H54 (cell line): ENCODE results near the gene DPP10.

Source experiments
- DNase-seq: peaks from one replicate; pipeline ENCODE4 v3.0.0; 2011; ENCODE audit warnings: low spot score, mixed read lengths; ENCODE audit not compliant: insufficient read length
- FAIRE-seq: peaks from 3 replicates; lab custom pipeline; 2011; peaks lifted over from hg19 to GRCh38; lab: Jason Lieb, UNC
- POLR2A ChIP-seq: IDR thresholded peaks from 2 replicates; pipeline ENCODE4 v1.6.1; 2011; ENCODE audit warnings: low read depth, mild to moderate bottlenecking, low read length

Gene DPP10

GRCh38 chr2:115763601-115764000 is 1321.2 kb downstream of the DPP10 start:
- DNase-seq (no peak), FAIRE-seq (no peak)

GRCh38 chr2:115771516-115771915 is 1329.1 kb downstream of the DPP10 start:
- FAIRE-seq, result no peak
- TF ChIP-seq POLR2A, result no peak

More at GRCh38 chr2:115763601-115764000, 1321.2 kb downstream of the DPP10 start:
- no peak for TF ChIP-seq POLR2A

GRCh38 chr2:115774361-115774760 is 1331.9 kb downstream of the DPP10 start:
- no peak for FAIRE-seq
- DNase-seq, result no peak

More at GRCh38 chr2:115771516-115771915, 1329.1 kb downstream of the DPP10 start:
- DNase-seq, result no peak

GRCh38 chr2:115779085-115779632 is 1336.7 kb downstream of the DPP10 start:
- no peak for DNase-seq
- TF ChIP-seq POLR2A, result no peak
- FAIRE-seq, result no peak

More at GRCh38 chr2:115774361-115774760, 1331.9 kb downstream of the DPP10 start:
- no peak for TF ChIP-seq POLR2A

GRCh38 chr2:115782286-115782685 is 1339.8 kb downstream of the DPP10 start:
- TF ChIP-seq POLR2A, result no peak
- FAIRE-seq, result no peak
- no peak for DNase-seq

GRCh38 chr2:115796078-115796477 is 1353.6 kb downstream of the DPP10 start:
- FAIRE-seq, result no peak
- TF ChIP-seq POLR2A, result no peak
- no peak for DNase-seq

GRCh38 chr2:115807276-115807675 is 1364.8 kb downstream of the DPP10 start:
- no peak for TF ChIP-seq POLR2A
- FAIRE-seq, result no peak
- DNase-seq, result no peak

- TF ChIP-seq POLR2A, result no peak
- FAIRE-seq (no peak), DNase-seq (no peak)
Measured at GRCh38 chr2:115825912-115826311, 1383.5 kb downstream of the DPP10 start.

GRCh38 chr2:115833196-115833595 is 1390.8 kb downstream of the DPP10 start:
- TF ChIP-seq POLR2A, result no peak
- FAIRE-seq (no peak), DNase-seq (no peak)

- no peak for DNase-seq
- no peak for FAIRE-seq
- TF ChIP-seq POLR2A, result no peak
Measured at GRCh38 chr2:115838539-115838938, 1396.1 kb downstream of the DPP10 start.

- FAIRE-seq, result no peak
- TF ChIP-seq POLR2A, result no peak
- DNase-seq, result no peak
Measured at GRCh38 chr2:115842306-115842705, 1399.9 kb downstream of the DPP10 start.

- DNase-seq (no peak), FAIRE-seq (no peak)
- no peak for TF ChIP-seq POLR2A
Measured at GRCh38 chr2:115848192-115848591, 1405.8 kb downstream of the DPP10 start.

- TF ChIP-seq POLR2A, result no peak
- FAIRE-seq, result no peak
- DNase-seq, result no peak
Measured at GRCh38 chr2:115867024-115867423, 1424.6 kb downstream of the DPP10 start.

GRCh38 chr2:115874427-115874826 is 1432.0 kb downstream of the DPP10 start:
- FAIRE-seq, result no peak
- no peak for TF ChIP-seq POLR2A
- DNase-seq, result no peak

- TF ChIP-seq POLR2A, result no peak
- FAIRE-seq (no peak), DNase-seq (no peak)
Measured at GRCh38 chr2:115880558-115880957, 1438.1 kb downstream of the DPP10 start.
